ENCODE measurements around the gene GUCY2D.

Gene GUCY2D

GRCh38 chr17:8056976-8057625 lies 54.7 kb downstream of the GUCY2D start:
- H3K4me3 ChIP-seq (ENCODE audit: low read length in 2 of 2) = no peak overlapping the region
- no peak overlapping the region for H2AK5ac ChIP-seq (ENCODE audit: low read depth, low read length)
- H3K9ac ChIP-seq (ENCODE audit: low read depth, low read length, poor library complexity) = no peak overlapping the region
- H4K91ac ChIP-seq (ENCODE audit: low read depth, low read length, poor library complexity) = no peak overlapping the region
- H3K4ac ChIP-seq (ENCODE audit: low read length) = no peak overlapping the region
- H2BK120ac ChIP-seq (ENCODE audit: low read depth, low read length) = no peak overlapping the region
- no peaks in the 10 kb centered on the region for H3K36me3 ChIP-seq (replicated peaks in 1 of 2; ENCODE audit: control insufficient read depth in 2 of 2, insufficient read depth in 2 of 2, low read length in 2 of 2)
- H3K4me2 ChIP-seq (ENCODE audit: insufficient read depth, low read length, poor library complexity, severe bottlenecking) = no peak overlapping the region
- H3K14ac ChIP-seq (ENCODE audit: low read length) = no peak overlapping the region
- no peak overlapping the region for H2BK15ac ChIP-seq (ENCODE audit: low read length)
- no CpG with 5 or more reads among the region's 17 CpGs for WGBS, 2 donors (ENCODE audit: extremely low coverage in 2 of 2, insufficient read length in 2 of 2, insufficient replicate concordance in 1 of 2)
- H4K8ac ChIP-seq (ENCODE audit: low read depth, low read length) = no peak overlapping the region
- H3K18ac ChIP-seq (ENCODE audit: low read length) = no peak overlapping the region
- no peaks in the 10 kb centered on the region for H3K4me1 ChIP-seq (ENCODE audit: control insufficient read depth in 2 of 2, insufficient read depth in 1 of 2, low read depth in 1 of 2, low read length in 2 of 2)
- H3K27ac ChIP-seq (replicated peaks; ENCODE audit: low read length) = no peak overlapping the region
- H3K27me3 ChIP-seq (ENCODE audit: control insufficient read depth in 3 of 3, insufficient read depth in 3 of 3, low read depth in 1 of 3, low read length in 3 of 3) = peaks cover 0 to 72% (median 30%) of the 10 kb centered on the region in 3 experiments
- no peak for DNase-seq (ENCODE audit: low spot score)
- no peaks in the 10 kb centered on the region for H3K9me3 ChIP-seq (replicated peaks in 1 of 2; ENCODE audit: control insufficient read depth in 2 of 2, insufficient read depth in 1 of 2, low read depth in 1 of 2, low read length in 2 of 2)
- no peak overlapping the region for H2BK12ac ChIP-seq (ENCODE audit: low read length)
- no peaks in the 10 kb centered on the region for H3K79me1 ChIP-seq (ENCODE audit: low read depth, low read length)
- H2AFZ ChIP-seq (ENCODE audit: low read length) = no peak overlapping the region
- no peak overlapping the region for H3K23ac ChIP-seq (ENCODE audit: low read depth, low read length, poor library complexity)
- H2BK5ac ChIP-seq (ENCODE audit: low read length) = no peak overlapping the region

GRCh38 chr17:8057691-8058114 lies 55.3 kb downstream of the GUCY2D start:
- H3K4me2 ChIP-seq (ENCODE audit: insufficient read depth, low read length, poor library complexity, severe bottlenecking) = no peak overlapping the region
- no peak overlapping the region for H2AK5ac ChIP-seq (ENCODE audit: low read depth, low read length)
- H3K4ac ChIP-seq (ENCODE audit: low read length) = no peak overlapping the region
- no peak overlapping the region for H2AFZ ChIP-seq (ENCODE audit: low read length)
- no peaks in the 10 kb centered on the region for H3K79me1 ChIP-seq (ENCODE audit: low read depth, low read length)
- no peak overlapping the region for H2BK120ac ChIP-seq (ENCODE audit: low read depth, low read length)
- no peak overlapping the region for H3K27ac ChIP-seq (replicated peaks; ENCODE audit: low read length)
- no CpG with 5 or more reads among the region's 14 CpGs for WGBS, 2 donors (ENCODE audit: extremely low coverage in 2 of 2, insufficient read length in 2 of 2, insufficient replicate concordance in 1 of 2)
- peaks cover 3 to 75% (median 36%) of the 10 kb centered on the region in 3 experiments for H3K27me3 ChIP-seq (ENCODE audit: control insufficient read depth in 3 of 3, insufficient read depth in 3 of 3, low read depth in 1 of 3, low read length in 3 of 3)
- no peaks in the 10 kb centered on the region for H3K9me3 ChIP-seq (replicated peaks in 1 of 2; ENCODE audit: control insufficient read depth in 2 of 2, insufficient read depth in 1 of 2, low read depth in 1 of 2, low read length in 2 of 2)
- no peak overlapping the region for H3K9ac ChIP-seq (ENCODE audit: low read depth, low read length, poor library complexity)
- no peak overlapping the region for H3K23ac ChIP-seq (ENCODE audit: low read depth, low read length, poor library complexity)
- H3K36me3 ChIP-seq (replicated peaks in 1 of 2; ENCODE audit: control insufficient read depth in 2 of 2, insufficient read depth in 2 of 2, low read length in 2 of 2) = no peaks in the 10 kb centered on the region
- H2BK15ac ChIP-seq (ENCODE audit: low read length) = no peak overlapping the region
- H4K91ac ChIP-seq (ENCODE audit: low read depth, low read length, poor library complexity) = no peak overlapping the region
- no peaks in the 10 kb centered on the region for H3K4me1 ChIP-seq (ENCODE audit: control insufficient read depth in 2 of 2, insufficient read depth in 1 of 2, low read depth in 1 of 2, low read length in 2 of 2)
- no peak overlapping the region for H3K18ac ChIP-seq (ENCODE audit: low read length)
- no peak overlapping the region for H2BK5ac ChIP-seq (ENCODE audit: low read length)
- peak; percentile 77 for DNase-seq (ENCODE audit: low spot score)
- no peak overlapping the region for H3K4me3 ChIP-seq (ENCODE audit: low read length in 2 of 2)
- H2BK12ac ChIP-seq (ENCODE audit: low read length) = no peak overlapping the region
- no peak overlapping the region for H4K8ac ChIP-seq (ENCODE audit: low read depth, low read length)
- no peak overlapping the region for H3K14ac ChIP-seq (ENCODE audit: low read length)

GRCh38 chr17:8059131-8059530 lies 56.7 kb downstream of the GUCY2D start:
- H3K27ac ChIP-seq (replicated peaks; ENCODE audit: low read length) = no peak overlapping the region
- H2BK120ac ChIP-seq (ENCODE audit: low read depth, low read length) = no peak overlapping the region
- no peak overlapping the region for H3K18ac ChIP-seq (ENCODE audit: low read length)
- WGBS, 2 donors (ENCODE audit: extremely low coverage in 2 of 2, insufficient read length in 2 of 2, insufficient replicate concordance in 1 of 2) = no CpG with 5 or more reads among the region's 7 CpGs
- H3K9ac ChIP-seq (ENCODE audit: low read depth, low read length, poor library complexity) = no peak overlapping the region
- H3K4me1 ChIP-seq (ENCODE audit: control insufficient read depth in 2 of 2, insufficient read depth in 1 of 2, low read depth in 1 of 2, low read length in 2 of 2) = no peaks in the 10 kb centered on the region
- no peak overlapping the region for H3K23ac ChIP-seq (ENCODE audit: low read depth, low read length, poor library complexity)
- no peak overlapping the region for H3K4ac ChIP-seq (ENCODE audit: low read length)
- H2AK5ac ChIP-seq (ENCODE audit: low read depth, low read length) = no peak overlapping the region
- no peaks in the 10 kb centered on the region for H3K36me3 ChIP-seq (replicated peaks in 1 of 2; ENCODE audit: control insufficient read depth in 2 of 2, insufficient read depth in 2 of 2, low read length in 2 of 2)
- DNase-seq (ENCODE audit: low spot score) = no peak
- peaks cover 3 to 76% (median 49%) of the 10 kb centered on the region in 3 experiments for H3K27me3 ChIP-seq (ENCODE audit: control insufficient read depth in 3 of 3, insufficient read depth in 3 of 3, low read depth in 1 of 3, low read length in 3 of 3)
- no peaks in the 10 kb centered on the region for H3K79me1 ChIP-seq (ENCODE audit: low read depth, low read length)
- no peak overlapping the region for H4K91ac ChIP-seq (ENCODE audit: low read depth, low read length, poor library complexity)
- H4K8ac ChIP-seq (ENCODE audit: low read depth, low read length) = no peak overlapping the region
- no peak overlapping the region for H2BK12ac ChIP-seq (ENCODE audit: low read length)
- no peak overlapping the region for H2BK15ac ChIP-seq (ENCODE audit: low read length)
- no peak overlapping the region for H3K4me2 ChIP-seq (ENCODE audit: insufficient read depth, low read length, poor library complexity, severe bottlenecking)
- no peak overlapping the region for H3K14ac ChIP-seq (ENCODE audit: low read length)
- no peak overlapping the region for H2AFZ ChIP-seq (ENCODE audit: low read length)
- no peak overlapping the region for H2BK5ac ChIP-seq (ENCODE audit: low read length)
- H3K4me3 ChIP-seq (ENCODE audit: low read length in 2 of 2) = no peak overlapping the region
- H3K9me3 ChIP-seq (replicated peaks in 1 of 2; ENCODE audit: control insufficient read depth in 2 of 2, insufficient read depth in 1 of 2, low read depth in 1 of 2, low read length in 2 of 2) = no peaks in the 10 kb centered on the region

- H3K4ac ChIP-seq (ENCODE audit: low read length) = no peak overlapping the region
- no peak overlapping the region for H4K91ac ChIP-seq (ENCODE audit: low read depth, low read length, poor library complexity)
- H3K18ac ChIP-seq (ENCODE audit: low read length) = no peak overlapping the region
- no peak overlapping the region for H4K8ac ChIP-seq (ENCODE audit: low read depth, low read length)
- H3K9me3 ChIP-seq (replicated peaks in 1 of 2; ENCODE audit: control insufficient read depth in 2 of 2, insufficient read depth in 1 of 2, low read depth in 1 of 2, low read length in 2 of 2) = no peaks in the 10 kb centered on the region
- H3K9ac ChIP-seq (ENCODE audit: low read depth, low read length, poor library complexity) = no peak overlapping the region
- H3K14ac ChIP-seq (ENCODE audit: low read length) = no peak overlapping the region
- no peaks in the 10 kb centered on the region for H3K36me3 ChIP-seq (replicated peaks in 1 of 2; ENCODE audit: control insufficient read depth in 2 of 2, insufficient read depth in 2 of 2, low read length in 2 of 2)
- H3K23ac ChIP-seq (ENCODE audit: low read depth, low read length, poor library complexity) = no peak overlapping the region
- WGBS, 2 donors (ENCODE audit: extremely low coverage in 2 of 2, insufficient read length in 2 of 2, insufficient replicate concordance in 1 of 2) = no CpG with 5 or more reads among the region's 10 CpGs
- H2AFZ ChIP-seq (ENCODE audit: low read length) = no peak overlapping the region
- H2BK12ac ChIP-seq (ENCODE audit: low read length) = no peak overlapping the region
- no peak overlapping the region for H2AK5ac ChIP-seq (ENCODE audit: low read depth, low read length)
- no peak overlapping the region for H2BK5ac ChIP-seq (ENCODE audit: low read length)
- H3K27ac ChIP-seq (replicated peaks; ENCODE audit: low read length) = no peak overlapping the region
- peaks cover 3 to 84% (median 58%) of the 10 kb centered on the region in 3 experiments for H3K27me3 ChIP-seq (ENCODE audit: control insufficient read depth in 3 of 3, insufficient read depth in 3 of 3, low read depth in 1 of 3, low read length in 3 of 3)
- H3K79me1 ChIP-seq (ENCODE audit: low read depth, low read length) = no peaks in the 10 kb centered on the region
- H3K4me2 ChIP-seq (ENCODE audit: insufficient read depth, low read length, poor library complexity, severe bottlenecking) = no peak overlapping the region
- peaks cover 0 to 2% of the 10 kb centered on the region in 2 donors for H3K4me1 ChIP-seq (ENCODE audit: control insufficient read depth in 2 of 2, insufficient read depth in 1 of 2, low read depth in 1 of 2, low read length in 2 of 2)
- DNase-seq (ENCODE audit: low spot score) = peak; percentile 83
- no peak overlapping the region for H3K4me3 ChIP-seq (ENCODE audit: low read length in 2 of 2)
- no peak overlapping the region for H2BK120ac ChIP-seq (ENCODE audit: low read depth, low read length)
- no peak overlapping the region for H2BK15ac ChIP-seq (ENCODE audit: low read length)
Observed at GRCh38 chr17:8060274-8060673, 57.9 kb downstream of the GUCY2D start.

Data from neuronal stem cell (in vitro differentiated cells).